ENCODE data around the gene AP1S2. TPM values are rescaled to one million over a fixed set of nuclear protein-coding genes. Genes with fewer than 3 reads are reported as not detected.
"Not testable (repeated sequence)": the region's sequence is repeated elsewhere in the genome, so short reads cannot be mapped to it uniquely, and the experiment has no call there.

AP1S2 gene
- total and polyA plus RNA-seq, 2 donors from 2014 or later: 13.7 to 28.7 TPM

- Histone ChIP-seq H3K27ac (ENCODE audit: low read depth in 2 of 2, low read length in 2 of 2) (no peak overlapping the region), H3K4me3 (ENCODE audit: low read length in 3 of 3) (no peak overlapping the region), H3K9ac (ENCODE audit: low read length in 3 of 3) (no peak overlapping the region), H3K27me3 (ENCODE audit: control insufficient read depth, insufficient read depth, low read length) (peaks cover 5% of the 10 kb centered on the region), H3K9me3 (ENCODE audit: control insufficient read depth in 2 of 3, insufficient read depth in 1 of 3, low read length in 3 of 3) (no peaks in the 10 kb centered on the region), H3K36me3 (ENCODE audit: control insufficient read depth in 2 of 3, insufficient read depth in 3 of 3, low read length in 3 of 3) (no peaks in the 10 kb centered on the region), H3K4me1 (ENCODE audit: control insufficient read depth in 2 of 3, insufficient read depth in 2 of 3, low read depth in 1 of 3, low read length in 3 of 3) (no peaks in the 10 kb centered on the region)
- TF ChIP-seq CTCF (IDR thresholded peaks at IDR 0.05; ENCODE audit: borderline replicate concordance, extremely low read depth, insufficient read depth): no peak
- FAIRE-seq (no peak), DNase-seq (no peak)
- intact Hi-C loops (cut with DNase I): no loop called here
Observed at GRCh38 chrX:15882704-15883539, 28.3 kb upstream of the AP1S2 start.

- intact Hi-C loops (cut with DNase I): no loop called here
- FAIRE-seq (no peak), DNase-seq (no peak)
- Histone ChIP-seq H3K9me3 (ENCODE audit: control insufficient read depth in 2 of 3, insufficient read depth in 1 of 3, low read length in 3 of 3) (no peaks in the 10 kb centered on the region), H3K27me3 (ENCODE audit: control insufficient read depth, insufficient read depth, low read length) (peaks cover 5% of the 10 kb centered on the region), H3K9ac (ENCODE audit: low read length in 3 of 3) (no peak overlapping the region), H3K4me1 (ENCODE audit: control insufficient read depth in 2 of 3, insufficient read depth in 2 of 3, low read depth in 1 of 3, low read length in 3 of 3) (no peaks in the 10 kb centered on the region), H3K36me3 (ENCODE audit: control insufficient read depth in 2 of 3, insufficient read depth in 3 of 3, low read length in 3 of 3) (no peaks in the 10 kb centered on the region), H3K27ac (ENCODE audit: low read depth in 2 of 2, low read length in 2 of 2) (no peak overlapping the region), H3K4me3 (ENCODE audit: low read length in 3 of 3) (no peak overlapping the region)
- no peak for TF ChIP-seq CTCF (IDR thresholded peaks at IDR 0.05; ENCODE audit: borderline replicate concordance, extremely low read depth, insufficient read depth)
Observed at GRCh38 chrX:15881381-15881897, 26.8 kb upstream of the AP1S2 start.

GRCh38 chrX:15877914-15878313 lies 23.3 kb upstream of the AP1S2 start:
- H3K4me1 ChIP-seq (ENCODE audit: control insufficient read depth in 2 of 3, insufficient read depth in 2 of 3, low read depth in 1 of 3, low read length in 3 of 3); H3K27me3 ChIP-seq (ENCODE audit: control insufficient read depth, insufficient read depth, low read length); DNase-seq; intact Hi-C loops (cut with DNase I); H3K9me3 ChIP-seq (ENCODE audit: control insufficient read depth in 2 of 3, insufficient read depth in 1 of 3, low read length in 3 of 3); H3K27ac ChIP-seq (ENCODE audit: low read depth in 2 of 2, low read length in 2 of 2); H3K9ac ChIP-seq (ENCODE audit: low read length in 3 of 3); FAIRE-seq; H3K4me3 ChIP-seq (ENCODE audit: low read length in 3 of 3); H3K36me3 ChIP-seq (ENCODE audit: control insufficient read depth in 2 of 3, insufficient read depth in 3 of 3, low read length in 3 of 3): not testable (repeated sequence)

GRCh38 chrX:15877380-15877779 lies 22.8 kb upstream of the AP1S2 start:
- no peak overlapping the region for H3K4me3 ChIP-seq (ENCODE audit: low read length in 3 of 3)
- no peaks in the 10 kb centered on the region for H3K9me3 ChIP-seq (ENCODE audit: control insufficient read depth in 2 of 3, insufficient read depth in 1 of 3, low read length in 3 of 3)
- H3K36me3 ChIP-seq (ENCODE audit: control insufficient read depth in 2 of 3, insufficient read depth in 3 of 3, low read length in 3 of 3): no peaks in the 10 kb centered on the region
- H3K9ac ChIP-seq (ENCODE audit: low read length in 3 of 3): no peak overlapping the region
- no peaks in the 10 kb centered on the region for H3K27me3 ChIP-seq (ENCODE audit: control insufficient read depth, insufficient read depth, low read length)
- no peak overlapping the region for H3K27ac ChIP-seq (ENCODE audit: low read depth in 2 of 2, low read length in 2 of 2)
- FAIRE-seq (no peak), DNase-seq (no peak)
- TF ChIP-seq CTCF (IDR thresholded peaks at IDR 0.05; ENCODE audit: borderline replicate concordance, extremely low read depth, insufficient read depth): no peak
- intact Hi-C loops (cut with DNase I): no loop called here
- no peaks in the 10 kb centered on the region for H3K4me1 ChIP-seq (ENCODE audit: control insufficient read depth in 2 of 3, insufficient read depth in 2 of 3, low read depth in 1 of 3, low read length in 3 of 3)

All from kidney (tissue), 14 donors.